ENCODE measurements around the gene TBCC.

- TF ChIP-seq CTCF (IDR thresholded peaks at IDR 0.05) (no peak), EZH2 (IDR thresholded peaks at IDR 0.05) (no peak)
These were observed 39.0 kb upstream of the TBCC start for GRCh38 chr6:42784717-42785498.
